Activated T-cell treated with anti-CD3 and anti-CD28 coated beads, Interleukin-2, amount 50 U/mL, for 4 hours (primary cell): ENCODE results near the gene NKPD1. TPM values are rescaled to one million over a fixed set of nuclear protein-coding genes. Genes with fewer than 3 reads are reported as not detected.

Source experiments
- ATAC-seq, 2 donors: fragments of 200-7000 bp; cut with Tn5 transposase; one replicate each; pipeline ENCODE4 v1.10.0; 2021
- DNase-seq: peaks from one replicate; pipeline ENCODE4 v3.0.0-alpha.2; 2020
- H3K27me3 Mint-ChIP-seq: one replicate; pipeline ENCODE4 v1.8.0; 2021; ENCODE audit warnings: low read depth, mixed read lengths
- H3K36me3 Mint-ChIP-seq: one replicate; pipeline ENCODE4 v1.8.0; 2022; ENCODE audit warnings: mixed read lengths; ENCODE audit not compliant: insufficient read depth
- H3K4me1 Mint-ChIP-seq: one replicate; pipeline ENCODE4 v1.8.0; 2021; ENCODE audit warnings: low read depth, mixed read lengths
- H3K4me3 Mint-ChIP-seq: one replicate; pipeline ENCODE4 v1.8.0; 2021; ENCODE audit warnings: mild to moderate bottlenecking, moderate library complexity, mixed read lengths
- H3K9me3 Mint-ChIP-seq: one replicate; pipeline ENCODE4 v1.8.0; 2021; ENCODE audit warnings: mixed read lengths
- total RNA-seq, 3 donors: library from RNA; stranded (reverse); gene quantifications; one replicate each; pipeline ENCODE4 v1.2.1, GENCODE V29; 2021

The NKPD1 gene
- total RNA-seq, 3 donors from 2014 or later, result 0.30 to 0.45 (median 0.33) TPM

- DNase-seq, result no peak
- peaks cover 43% of the 10 kb centered on the region for H3K4me1 Mint-ChIP-seq
Observed at GRCh38 chr19:45166723-45167252, 6.0 kb upstream of the NKPD1 start.

DNA sequence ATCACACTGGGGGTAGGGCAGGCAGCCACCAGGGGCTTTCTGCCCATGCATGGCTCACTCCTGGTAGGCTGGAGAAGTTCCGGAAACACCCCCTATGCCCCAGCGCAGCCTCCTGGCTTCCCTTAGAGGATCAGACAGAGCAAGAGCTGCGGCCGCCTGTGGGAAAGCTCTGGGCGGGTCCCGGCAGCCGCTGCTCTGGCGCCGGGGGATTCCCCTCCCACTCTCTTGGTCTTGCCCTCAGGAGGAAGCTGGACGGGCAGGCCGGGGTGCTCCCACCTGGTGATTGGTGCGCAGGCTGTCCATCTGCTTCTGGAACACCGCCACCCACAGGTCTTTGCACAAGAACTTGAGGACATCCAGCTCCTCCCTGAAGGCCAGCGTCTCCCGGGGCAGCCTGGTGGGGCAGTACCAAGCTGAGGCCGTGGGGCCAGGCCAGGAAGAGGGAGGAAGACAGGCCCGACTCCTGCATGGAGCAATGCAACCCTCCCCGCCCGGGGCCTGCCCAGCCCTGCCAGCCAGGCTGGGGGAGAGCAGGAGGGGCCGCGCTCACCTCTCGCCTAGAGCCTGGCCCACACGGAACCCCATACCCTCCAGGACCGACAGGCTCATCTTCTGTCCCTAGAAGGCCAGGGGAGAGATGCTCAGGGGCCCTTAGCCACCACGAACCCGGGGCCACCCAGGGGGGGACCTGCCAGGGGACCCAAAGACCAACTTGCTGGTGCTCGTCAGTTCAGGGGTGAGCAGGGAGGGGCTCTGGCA is 4.0 kb upstream of the NKPD1 start:
- DNase-seq (no peak), ATAC-seq (peak; percentile 82 to 93)
- Mint-ChIP-seq H3K9me3 (no peaks in the 10 kb centered on the region), H3K36me3 (no peaks in the 10 kb centered on the region), H3K4me1 (peaks cover 24% of the 10 kb centered on the region), H3K4me3 (no peak overlapping the region), H3K27me3 (peaks cover 2% of the 10 kb centered on the region)

More at GRCh38 chr19:45166723-45167252, 6.0 kb upstream of the NKPD1 start:
- Mint-ChIP-seq H3K9me3 (no peaks in the 10 kb centered on the region), H3K36me3 (no peaks in the 10 kb centered on the region), H3K4me3 (no peak overlapping the region), H3K27me3 (no peaks in the 10 kb centered on the region)
- no peak for ATAC-seq

- H3K9me3 Mint-ChIP-seq, result no peaks in the 10 kb centered on the region
- peaks cover 2% of the 10 kb centered on the region for H3K27me3 Mint-ChIP-seq
- H3K36me3 Mint-ChIP-seq, result no peaks in the 10 kb centered on the region
- peaks cover 23% of the 10 kb centered on the region for H3K4me1 Mint-ChIP-seq
- H3K4me3 Mint-ChIP-seq, result no peak overlapping the region
- no peak for DNase-seq
- peak in 1 of 2 donors; percentile 8 for ATAC-seq
Observed at GRCh38 chr19:45163751-45164460, 3.1 kb upstream of the NKPD1 start.

DNA sequence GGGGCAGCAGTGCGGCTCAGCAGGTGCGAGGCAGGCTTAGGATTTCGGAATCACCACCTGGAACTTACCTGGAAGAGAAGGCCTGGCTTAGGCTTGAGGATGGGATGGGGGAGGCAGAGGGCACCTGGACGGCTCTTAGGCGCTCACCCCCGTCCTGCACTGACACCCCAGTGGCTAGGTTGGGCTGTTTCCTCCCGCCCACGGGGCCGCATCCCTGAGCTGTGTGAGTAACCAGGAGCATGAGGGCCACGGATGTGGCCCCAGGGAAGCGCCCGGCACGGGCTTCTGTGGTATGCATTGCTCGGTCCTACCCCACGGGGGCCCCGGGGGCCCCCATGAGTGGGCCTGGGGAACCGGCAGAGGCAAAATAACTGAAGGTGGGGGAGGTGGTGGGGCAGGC is 2.4 kb upstream of the NKPD1 start:
- no peak overlapping the region for H3K4me3 Mint-ChIP-seq
- H3K4me1 Mint-ChIP-seq, result peaks cover 21% of the 10 kb centered on the region
- DNase-seq (no peak), ATAC-seq (no peak)
- no peaks in the 10 kb centered on the region for H3K36me3 Mint-ChIP-seq
- H3K27me3 Mint-ChIP-seq, result peaks cover 5% of the 10 kb centered on the region
- no peaks in the 10 kb centered on the region for H3K9me3 Mint-ChIP-seq

GRCh38 chr19:45162608-45163143 is 1.9 kb upstream of the NKPD1 start:
- ATAC-seq, result no peak
- Mint-ChIP-seq H3K9me3 (no peaks in the 10 kb centered on the region), H3K4me3 (no peak overlapping the region)

DNA sequence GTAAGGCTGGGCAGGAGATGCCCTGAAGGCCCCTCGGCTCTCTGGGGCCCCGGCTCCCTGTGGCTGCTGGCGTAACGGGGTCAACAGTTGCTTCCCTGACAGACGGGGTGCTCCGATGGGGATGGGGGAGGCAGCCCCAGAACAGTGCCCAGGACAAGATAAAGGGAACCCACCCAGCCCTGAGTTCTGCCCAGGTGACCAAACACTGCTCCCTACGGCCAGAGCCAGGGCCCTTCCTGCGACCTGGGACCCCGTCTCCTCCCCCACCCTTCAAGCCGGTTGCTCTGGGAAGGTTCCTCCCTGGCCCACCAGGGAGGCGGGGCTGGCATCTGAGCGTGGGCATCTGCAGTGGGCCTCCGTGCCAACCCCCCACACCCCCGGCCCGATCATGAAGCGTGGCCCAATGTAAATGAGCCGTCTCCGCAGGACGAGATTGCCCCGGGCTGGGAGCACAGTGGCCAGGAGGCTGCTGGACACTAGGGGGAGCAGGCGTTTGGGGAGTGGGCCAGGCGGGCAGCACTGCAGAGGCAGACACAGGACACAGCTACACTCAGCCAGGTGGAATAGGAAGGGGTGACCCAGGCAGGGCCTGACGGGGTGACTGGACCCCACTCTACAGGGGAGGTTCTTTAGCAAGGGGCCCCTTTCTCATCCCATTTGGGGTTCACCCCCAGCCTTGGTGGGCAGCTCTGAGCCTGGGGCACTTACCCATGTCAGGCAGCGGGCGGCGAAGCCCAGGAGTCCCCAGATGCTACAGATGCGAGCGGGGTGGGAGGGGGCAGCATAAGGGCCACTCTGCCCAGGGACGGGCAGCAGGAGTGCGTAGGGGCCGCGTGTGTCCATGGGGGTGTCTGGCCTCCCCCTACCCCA is 1.2 kb upstream of the NKPD1 start:
- Mint-ChIP-seq H3K27me3 (peaks cover 14% of the 10 kb centered on the region), H3K9me3 (no peaks in the 10 kb centered on the region), H3K4me3 (no peak overlapping the region), H3K4me1 (peaks cover 19% of the 10 kb centered on the region), H3K36me3 (no peaks in the 10 kb centered on the region)
- DNase-seq, result no peak
- ATAC-seq, result no peak

More at GRCh38 chr19:45162608-45163143, 1.9 kb upstream of the NKPD1 start:
- H3K4me1 Mint-ChIP-seq, result peaks cover 21% of the 10 kb centered on the region
- peaks cover 10% of the 10 kb centered on the region for H3K27me3 Mint-ChIP-seq
- DNase-seq, result no peak
- H3K36me3 Mint-ChIP-seq, result no peaks in the 10 kb centered on the region

- Mint-ChIP-seq H3K4me3 (no peak overlapping the region), H3K27me3 (peaks cover 18% of the 10 kb centered on the region), H3K36me3 (no peaks in the 10 kb centered on the region), H3K9me3 (no peaks in the 10 kb centered on the region), H3K4me1 (peaks cover 13% of the 10 kb centered on the region)
- ATAC-seq, result no peak
- DNase-seq, result no peak
Observed at GRCh38 chr19:45159971-45160324, 834 bp downstream of the NKPD1 start.

- Mint-ChIP-seq H3K36me3 (no peaks in the 10 kb centered on the region), H3K4me1 (peaks cover 10% of the 10 kb centered on the region), H3K4me3 (no peak overlapping the region), H3K27me3 (peaks cover 20% of the 10 kb centered on the region), H3K9me3 (no peaks in the 10 kb centered on the region)
- no peak for DNase-seq
- no peak for ATAC-seq
Observed at GRCh38 chr19:45159210-45159970, 1.4 kb downstream of the NKPD1 start.

GRCh38 chr19:45158503-45159209 is 2.1 kb downstream of the NKPD1 start:
- no peak for ATAC-seq
- Mint-ChIP-seq H3K4me3 (no peak overlapping the region), H3K4me1 (peaks cover 8% of the 10 kb centered on the region), H3K36me3 (no peaks in the 10 kb centered on the region), H3K27me3 (peaks cover 26% of the 10 kb centered on the region), H3K9me3 (no peaks in the 10 kb centered on the region)
- no peak for DNase-seq

DNA sequence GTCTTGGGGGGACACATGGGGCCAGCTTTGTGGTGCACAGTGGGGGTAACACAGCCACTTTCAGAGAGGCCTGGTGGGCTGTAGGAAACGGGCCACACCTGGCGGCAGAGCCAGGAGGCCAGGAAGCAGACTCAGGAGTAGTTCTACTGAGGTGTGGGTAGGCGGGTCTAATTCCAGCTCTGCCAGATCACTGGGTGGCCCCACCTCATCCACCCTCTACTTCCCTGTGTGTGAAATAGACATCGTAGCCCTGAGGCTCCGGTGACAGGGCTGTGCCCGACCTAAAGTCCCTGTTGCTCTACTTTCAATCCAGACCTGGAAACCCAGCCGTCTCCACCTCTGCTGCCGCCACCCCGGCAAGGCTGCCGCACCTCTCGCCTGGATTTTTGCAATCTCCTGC is 4.0 kb downstream of the NKPD1 start:
- Mint-ChIP-seq H3K4me3 (no peak overlapping the region), H3K36me3 (no peaks in the 10 kb centered on the region)

GRCh38 chr19:45156011-45156630 is 4.7 kb downstream of the NKPD1 start:
- no peaks in the 10 kb centered on the region for H3K36me3 Mint-ChIP-seq
- no peak overlapping the region for H3K4me3 Mint-ChIP-seq
- ATAC-seq (no peak), DNase-seq (no peak)
- H3K27me3 Mint-ChIP-seq, result peaks cover 34% of the 10 kb centered on the region
- H3K4me1 Mint-ChIP-seq, result peaks cover 16% of the 10 kb centered on the region
- no peaks in the 10 kb centered on the region for H3K9me3 Mint-ChIP-seq

More for the DNA sequence above, 4.0 kb downstream of the NKPD1 start:
- H3K9me3 Mint-ChIP-seq, result no peaks in the 10 kb centered on the region
- H3K27me3 Mint-ChIP-seq, result peaks cover 32% of the 10 kb centered on the region
- peaks cover 12% of the 10 kb centered on the region for H3K4me1 Mint-ChIP-seq
- DNase-seq, result no peak
- ATAC-seq, result no peak

DNA sequence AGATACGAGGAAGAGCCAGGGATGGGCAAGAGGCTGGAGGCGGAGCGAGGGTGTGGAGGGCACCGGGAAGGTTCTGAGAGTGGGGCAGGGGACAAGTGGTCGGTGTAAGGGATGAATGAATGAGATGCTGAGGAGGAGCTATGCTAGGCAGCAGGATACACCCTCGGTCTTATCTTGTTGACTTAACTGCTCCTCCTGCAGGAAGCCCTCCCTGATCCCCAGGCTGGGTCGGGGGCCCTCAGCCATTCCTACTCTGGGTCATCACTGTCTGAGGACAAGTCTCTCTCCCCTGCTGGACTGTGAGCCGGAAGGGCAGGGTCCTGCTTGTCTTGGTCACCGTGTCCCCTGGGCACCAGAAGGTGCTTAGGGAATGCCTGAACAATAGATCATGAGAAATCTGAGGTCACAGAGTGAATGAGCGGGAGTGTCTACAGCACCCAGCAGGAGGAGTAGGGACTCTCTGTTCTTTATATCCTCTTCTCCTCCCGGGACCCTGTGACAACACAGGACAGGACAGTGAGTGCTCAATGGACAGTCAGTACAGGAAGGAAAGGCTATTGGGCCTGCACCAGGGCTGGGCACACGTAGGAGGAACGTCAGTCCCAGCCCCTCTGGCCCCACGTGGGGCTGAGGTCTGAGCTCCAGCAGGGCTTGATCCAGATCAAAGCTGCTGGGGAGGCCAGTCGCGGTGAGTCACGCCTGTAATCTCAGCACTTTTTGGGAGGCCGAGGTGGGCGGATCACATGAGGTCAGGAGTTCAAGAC is 6.5 kb downstream of the NKPD1 start:
- H3K27me3 Mint-ChIP-seq, result peaks cover 31% of the 10 kb centered on the region
- H3K36me3 Mint-ChIP-seq, result no peaks in the 10 kb centered on the region
- no peak for ATAC-seq
- H3K9me3 Mint-ChIP-seq, result no peaks in the 10 kb centered on the region
- DNase-seq, result no peak
- H3K4me1 Mint-ChIP-seq, result peaks cover 20% of the 10 kb centered on the region
- H3K4me3 Mint-ChIP-seq, result peak overlapping the region; percentile 58
